ENCODE data around the gene FYN. TPM values are rescaled to one million over a fixed set of nuclear protein-coding genes. Genes with fewer than 3 reads are reported as not detected.

Gene FYN
- total and polyA plus RNA-seq, 10 of the 15 experiments (the other 5 are each of a cell fraction or from before 2014, with no cell fraction given): 51.4 to 247 (median 138) TPM

DNA sequence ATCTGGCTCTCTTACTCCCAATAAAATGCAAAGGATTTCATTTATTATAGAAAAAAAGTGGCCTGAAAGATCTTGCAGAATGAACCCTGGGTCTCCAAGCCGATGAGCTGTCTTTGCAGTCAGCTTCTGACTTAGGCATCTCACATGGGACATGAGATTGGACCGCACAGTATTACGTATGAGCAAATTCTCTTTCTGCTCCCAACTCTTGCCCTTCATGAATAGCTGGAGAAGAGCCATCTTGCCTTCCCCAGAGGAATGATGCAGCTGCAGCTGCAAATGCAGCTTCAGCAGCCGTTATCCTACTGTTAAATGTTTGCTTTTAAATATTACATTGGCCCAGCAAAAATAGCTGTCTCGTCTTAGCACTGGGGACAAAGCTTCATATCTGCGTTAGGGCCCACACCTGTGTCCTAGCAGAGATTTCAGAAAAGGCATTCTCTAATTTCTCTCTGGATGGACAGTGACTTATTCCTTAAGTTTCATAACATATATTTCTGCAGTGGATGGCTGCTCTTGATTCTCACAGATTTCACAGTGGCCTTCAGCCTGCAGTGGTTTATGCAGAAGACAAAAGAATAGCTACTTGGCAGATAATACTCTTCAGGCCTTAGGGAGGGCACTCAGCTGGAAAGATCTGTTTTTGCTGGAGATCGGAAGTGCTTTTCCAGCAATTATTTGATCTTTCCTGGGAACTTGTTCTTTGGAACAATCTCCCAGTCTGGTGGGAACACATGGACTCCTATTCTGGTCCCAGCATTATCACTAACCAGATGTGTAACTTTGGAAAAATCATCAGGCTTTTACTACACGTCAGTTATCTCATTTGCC lies 129.2 kb downstream of the FYN start (continued):
- TF ChIP-seq POLR2AphosphoS2 (IDR thresholded peaks at IDR 0.05; ENCODE audit: low read depth, low read length): no peak

DNA sequence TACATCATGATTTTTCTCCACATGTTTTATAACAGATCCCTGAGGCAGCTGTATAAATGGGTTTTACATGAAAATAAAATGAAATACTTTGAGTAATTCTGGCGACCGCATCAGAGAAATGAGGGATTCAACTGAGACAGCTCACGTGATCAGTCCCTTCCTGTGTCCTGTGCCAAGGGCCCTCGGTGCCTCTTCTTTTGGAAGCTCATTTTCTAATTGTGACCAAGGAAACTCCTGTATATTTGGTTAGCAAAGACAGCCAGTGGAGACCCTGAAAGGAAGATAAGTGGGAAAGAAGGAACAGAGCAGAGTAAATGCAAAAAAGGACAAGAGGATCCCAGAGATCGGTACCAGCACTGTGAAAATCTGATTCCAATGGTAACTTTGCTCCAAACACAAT lies 129.9 kb downstream of the FYN start:
- SMC1A ChIA-PET (ENCODE audit: uncharacterized antibody, unreplicated experiment): interaction anchor here (1.1 to 16.1 kb wide), 8 partner anchors 10 to 102 kb away, joined by 4 to 181 read pairs (median 22); no protein-coding TSS in a partner anchor
- DNase-seq (ENCODE audit: low read depth, low spot score) (no peak), FAIRE-seq (no peak), ATAC-seq (no peak)
- POLR2A ChIA-PET: interaction anchor here (1.3 to 8.1 kb wide), 3 partner anchors 9 to 122 kb away, joined by 3 to 69 read pairs (median 23); no protein-coding TSS in a partner anchor
- BruUV-seq (replicated peaks): no TSS peak
- CTCF ChIA-PET: interaction anchor here (0.6 to 4.7 kb wide), 5 partner anchors 10 to 61 kb away, joined by 3 to 43 read pairs (median 6); no protein-coding TSS in a partner anchor
- H3K27me3 ChIP-seq (replicated peaks in 1 of 2; ENCODE audit: control insufficient read depth in 2 of 2, insufficient read depth in 2 of 2, low read length in 1 of 2): no peaks in the 10 kb centered on the region
- WGBS (ENCODE audit: insufficient coverage, insufficient replicate concordance, low lambda C conversion rate, missing lambda C conversion rate): 73% methylated on average over 5 of the region's 5 CpGs
- peaks cover 40% of the 10 kb centered on the region for H3K79me2 ChIP-seq (ENCODE audit: control insufficient read depth, insufficient read depth, low read length)
- H2AFZ ChIP-seq (ENCODE audit: control insufficient read depth, low read depth, low read length): no peak overlapping the region
- intact Hi-C loops (cut with micrococcal nuclease; ENCODE audit: unreplicated experiment) (no loop called here), in situ Hi-C loops (cut with MboI) (loop anchor here (25.0 kb wide), 1 partner anchor 1894 kb away; no protein-coding TSS in a partner anchor)
- no peaks in the 10 kb centered on the region; the same call in 2 of the 3 replicates for H3K9me3 ChIP-seq (replicated peaks; ENCODE audit: control insufficient read depth, insufficient read depth, low read length)
- peaks cover 59% of the 10 kb centered on the region for H3K4me1 ChIP-seq (ENCODE audit: control insufficient read depth, insufficient read depth, low read length)
- RAD21 ChIA-PET (ENCODE audit: unreplicated experiment): interaction anchor here (0.7 to 11.3 kb wide), 8 partner anchors 10 to 111 kb away, joined by 3 to 158 read pairs (median 4); no protein-coding TSS in a partner anchor
- H3K27ac ChIP-seq (ENCODE audit: control insufficient read depth, insufficient read depth): no peak overlapping the region
- H3K4me2 ChIP-seq (ENCODE audit: control insufficient read depth, insufficient read depth): no peak overlapping the region
- H3K4me3 ChIP-seq: no peak overlapping the region
- H4K20me1 ChIP-seq (ENCODE audit: control insufficient read depth, insufficient read depth): no peaks in the 10 kb centered on the region
- no peak overlapping the region for H3K9ac ChIP-seq (ENCODE audit: control insufficient read depth, insufficient read depth, low read length)
- peaks cover under 1 to 12% of the 10 kb centered on the region in 2 experiments; a peak in 3 of 4 replicates for H3K36me3 ChIP-seq (ENCODE audit: control insufficient read depth in 2 of 2, insufficient read depth in 2 of 2, low read length in 1 of 2)
- TF ChIP-seq RAD21 (IDR thresholded peaks at IDR 0.05; ENCODE audit: insufficient read depth, low read depth, low read length) (no peak), POU2F2 (IDR thresholded peaks at IDR 0.05; ENCODE audit: borderline replicate concordance, low read depth, low read length) (no peak), FOS (IDR thresholded peaks at IDR 0.05; ENCODE audit: borderline replicate concordance, extremely low read depth, insufficient read length) (no peak), NR2C2 (IDR thresholded peaks at IDR 0.05; ENCODE audit: borderline replicate concordance, control insufficient read depth, insufficient read length, low read depth) (no peak), FOXM1 (IDR thresholded peaks at IDR 0.05; ENCODE audit: low read depth, low read length) (no peak), RELA (IDR thresholded peaks at IDR 0.05; ENCODE audit: borderline replicate concordance, partially characterized antibody) (no peak), FOXK2 (IDR thresholded peaks at IDR 0.05) (no peak), SMAD1 (IDR thresholded peaks at IDR 0.05; ENCODE audit: low read depth, partially characterized antibody) (no peak), MEF2B (IDR thresholded peaks at IDR 0.05; ENCODE audit: partially characterized antibody, poor library complexity, severe bottlenecking) (no peak), NFYB (IDR thresholded peaks at IDR 0.05; ENCODE audit: insufficient read depth, low read depth, low read length) (no peak), ASH2L (IDR thresholded peaks at IDR 0.05; ENCODE audit: borderline replicate concordance, low read depth) (no peak), MXI1 (IDR thresholded peaks at IDR 0.05; ENCODE audit: low read depth, low read length) (no peak), NFYA (IDR thresholded peaks at IDR 0.05; ENCODE audit: borderline replicate concordance, low read depth, low read length) (no peak)
- TF ChIP-seq, protein P1, sequence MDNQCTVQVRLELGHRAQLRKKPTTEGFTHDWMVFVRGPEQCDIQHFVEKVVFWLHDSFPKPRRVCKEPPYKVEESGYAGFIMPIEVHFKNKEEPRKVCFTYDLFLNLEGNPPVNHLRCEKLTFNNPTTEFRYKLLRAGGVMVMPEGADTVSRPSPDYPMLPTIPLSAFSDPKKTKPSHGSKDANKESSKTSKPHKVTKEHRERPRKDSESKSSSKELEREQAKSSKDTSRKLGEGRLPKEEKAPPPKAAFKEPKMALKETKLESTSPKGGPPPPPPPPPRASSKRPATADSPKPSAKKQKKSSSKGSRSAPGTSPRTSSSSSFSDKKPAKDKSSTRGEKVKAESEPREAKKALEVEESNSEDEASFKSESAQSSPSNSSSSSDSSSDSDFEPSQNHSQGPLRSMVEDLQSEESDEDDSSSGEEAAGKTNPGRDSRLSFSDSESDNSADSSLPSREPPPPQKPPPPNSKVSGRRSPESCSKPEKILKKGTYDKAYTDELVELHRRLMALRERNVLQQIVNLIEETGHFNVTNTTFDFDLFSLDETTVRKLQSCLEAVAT (IDR thresholded peaks at IDR 0.05): no peak
- TF ChIP-seq, protein P2, sequence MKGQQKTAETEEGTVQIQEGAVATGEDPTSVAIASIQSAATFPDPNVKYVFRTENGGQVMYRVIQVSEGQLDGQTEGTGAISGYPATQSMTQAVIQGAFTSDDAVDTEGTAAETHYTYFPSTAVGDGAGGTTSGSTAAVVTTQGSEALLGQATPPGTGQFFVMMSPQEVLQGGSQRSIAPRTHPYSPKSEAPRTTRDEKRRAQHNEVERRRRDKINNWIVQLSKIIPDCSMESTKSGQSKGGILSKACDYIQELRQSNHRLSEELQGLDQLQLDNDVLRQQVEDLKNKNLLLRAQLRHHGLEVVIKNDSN (IDR thresholded peaks at IDR 0.05; ENCODE audit: borderline replicate concordance, extremely low read length, insufficient read depth, low read depth, low read length): no peak
